HG03060 (cell line): ENCODE measurements around the gene SLIT1.
A peak's percentile ranks its signal among the peaks of the same experiment; 100 is the strongest.

ENCODE experiments used
- ATAC-seq: cut with Tn5 transposase; IDR thresholded peaks from one replicate; pipeline ENCODE4 v1.9.1; 2021; ENCODE audit warnings: low read depth, moderate number of reproducible peaks; ENCODE audit not compliant: unreplicated experiment

The SLIT1 gene

DNA sequence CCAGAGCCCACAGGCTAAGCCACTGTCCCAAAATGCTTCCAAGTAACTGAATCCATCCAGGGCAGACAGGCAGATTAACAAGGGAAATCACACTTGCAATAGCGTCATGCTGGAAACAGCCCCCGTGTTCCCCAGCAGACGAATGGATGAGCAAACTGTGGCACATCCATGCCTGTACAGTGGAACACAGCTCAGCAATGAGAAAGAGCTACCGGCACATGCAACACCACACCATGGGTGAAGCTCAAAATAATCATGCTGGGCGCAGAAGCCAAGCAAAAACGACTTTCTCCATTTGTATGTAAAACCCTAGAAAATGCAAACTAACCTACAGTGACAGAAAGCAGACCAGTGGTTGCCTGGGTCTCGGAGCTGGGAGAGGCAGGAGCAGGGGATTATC lies 153.1 kb downstream of the SLIT1 start:
- no peak for ATAC-seq

DNA sequence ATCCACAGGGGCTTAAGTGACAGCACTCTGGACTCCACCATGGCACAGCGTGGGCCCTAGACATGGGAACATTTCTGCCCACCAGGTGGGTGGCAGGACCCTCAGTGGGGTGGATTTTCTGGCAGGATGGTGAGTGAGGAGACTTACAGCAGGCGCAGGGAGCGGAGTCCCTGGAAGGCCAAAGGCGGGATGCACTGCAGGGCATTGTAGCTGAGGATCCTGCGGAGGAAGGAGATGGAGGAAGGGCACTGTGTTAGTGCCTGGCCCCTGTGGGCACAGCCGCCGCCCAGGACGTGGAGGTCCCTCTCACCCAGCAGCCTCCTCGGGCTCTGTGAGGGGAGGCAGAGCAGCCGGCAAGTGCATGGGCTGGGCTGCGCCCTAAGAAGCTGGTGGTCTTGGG lies 154.3 kb downstream of the SLIT1 start:
- no peak for ATAC-seq

DNA sequence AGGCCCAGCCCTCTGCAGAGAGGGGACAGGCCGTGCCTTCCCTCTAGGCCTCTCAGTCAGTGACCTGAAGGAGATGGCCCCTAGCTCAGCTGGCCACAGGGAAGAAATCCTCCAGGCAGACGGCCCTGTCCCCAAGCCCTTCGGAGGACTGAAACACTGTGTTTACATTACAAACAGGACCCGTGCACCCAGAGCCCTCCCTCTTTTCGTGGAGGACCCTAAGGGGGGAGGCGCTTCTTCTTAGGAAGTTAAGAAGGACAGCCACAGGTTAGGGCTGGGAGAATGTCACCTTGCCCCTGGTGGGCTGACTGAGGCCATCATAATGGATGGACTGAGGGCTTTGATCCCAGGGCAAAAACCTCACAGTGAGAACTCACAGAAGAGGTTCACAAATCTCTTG lies 154.9 kb downstream of the SLIT1 start:
- ATAC-seq = no peak

GRCh38 chr10:97029271-97029670 lies 156.5 kb downstream of the SLIT1 start:
- ATAC-seq = no peak

DNA sequence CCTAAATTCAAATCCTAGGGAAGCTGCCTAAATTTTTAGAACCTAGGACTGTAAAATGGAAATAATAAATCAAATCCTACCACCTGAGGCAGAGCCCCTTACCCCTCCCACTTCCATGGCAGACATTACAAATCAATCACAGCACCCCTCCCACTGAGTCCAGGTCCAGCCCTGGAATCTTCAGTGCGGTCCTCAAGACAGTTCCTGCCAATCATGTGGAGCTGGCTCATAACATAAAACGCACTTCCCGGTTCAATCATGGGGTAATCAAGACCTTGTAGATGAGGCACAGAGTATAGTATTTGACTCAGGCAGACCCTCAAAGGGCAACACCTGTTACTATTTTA lies 157.0 kb downstream of the SLIT1 start:
- ATAC-seq = no peak

- no peak for ATAC-seq
Observed at GRCh38 chr10:97028126-97028831, 157.5 kb downstream of the SLIT1 start.

DNA sequence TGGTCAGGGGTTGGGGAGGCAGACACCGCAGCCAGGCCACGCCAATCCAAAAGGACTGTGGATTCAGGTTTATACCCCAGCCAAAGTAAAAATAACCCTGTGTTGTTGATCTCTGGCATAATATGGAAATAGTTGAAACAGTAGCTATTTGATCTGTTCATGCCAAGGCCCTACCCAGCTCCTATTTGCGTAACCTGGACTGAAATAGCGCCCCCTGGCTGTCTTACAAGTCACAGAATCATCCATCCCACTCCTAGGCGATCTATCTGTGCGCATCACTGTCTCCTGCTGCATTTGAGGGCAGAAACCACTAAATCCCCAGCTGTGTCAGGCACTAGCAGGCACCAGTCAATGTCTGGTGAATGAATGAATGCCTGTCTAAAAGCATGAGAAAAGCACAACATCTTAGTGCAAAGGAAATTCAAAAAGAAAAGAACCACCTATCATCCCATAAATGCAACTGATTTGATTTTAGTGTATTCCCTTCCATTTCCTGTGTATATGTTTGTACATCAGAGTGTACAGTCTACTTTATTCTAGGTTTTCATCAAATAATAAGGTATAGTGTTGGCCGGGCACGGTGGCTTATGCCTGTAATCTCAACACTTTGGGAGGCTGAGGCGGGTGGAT lies 160.0 kb downstream of the SLIT1 start:
- ATAC-seq = no peak

DNA sequence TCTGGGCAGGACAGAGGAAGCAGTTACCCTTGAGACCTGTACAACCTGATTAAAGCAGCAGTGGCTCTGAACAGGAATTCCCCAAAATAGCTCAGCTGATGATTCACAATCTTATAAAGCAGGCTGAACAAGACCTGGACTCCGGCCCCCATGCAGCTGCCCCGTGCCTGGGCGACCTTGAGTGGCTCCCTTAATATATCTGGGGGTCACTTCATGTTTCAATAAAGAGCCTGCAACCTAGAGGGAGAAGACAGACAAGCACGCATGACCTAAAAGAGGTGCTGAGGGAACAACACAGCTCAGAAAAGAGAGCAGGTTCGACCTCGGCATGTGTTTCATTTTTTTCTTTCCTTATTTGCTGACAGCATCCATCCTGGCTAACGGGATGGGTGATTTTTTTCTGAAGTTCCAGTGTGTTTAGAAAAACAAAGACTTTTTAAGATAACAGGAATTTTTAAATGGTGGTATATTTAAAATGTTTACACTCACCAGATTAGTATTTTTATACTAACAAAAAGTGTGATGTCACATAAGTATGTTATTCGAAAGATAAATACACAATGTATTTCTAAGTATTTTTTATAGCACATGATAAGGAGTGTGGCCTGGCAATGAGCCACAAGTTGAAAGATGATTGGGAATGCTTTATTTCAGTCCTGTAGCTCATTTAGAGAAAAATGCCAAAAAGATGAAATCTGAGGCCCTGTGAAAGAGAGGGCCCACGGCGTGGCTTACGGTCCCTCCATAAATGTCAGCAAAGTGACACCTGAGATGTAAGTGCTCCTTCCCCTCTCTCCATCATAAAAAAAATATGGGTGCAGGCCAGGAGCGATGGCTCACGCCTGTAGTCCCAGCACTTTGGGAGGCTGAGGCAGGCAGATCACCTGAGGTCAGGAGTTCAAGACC lies 161.3 kb downstream of the SLIT1 start:
- no peak for ATAC-seq

GRCh38 chr10:97023401-97024167 lies 162.2 kb downstream of the SLIT1 start:
- ATAC-seq = no peak

DNA sequence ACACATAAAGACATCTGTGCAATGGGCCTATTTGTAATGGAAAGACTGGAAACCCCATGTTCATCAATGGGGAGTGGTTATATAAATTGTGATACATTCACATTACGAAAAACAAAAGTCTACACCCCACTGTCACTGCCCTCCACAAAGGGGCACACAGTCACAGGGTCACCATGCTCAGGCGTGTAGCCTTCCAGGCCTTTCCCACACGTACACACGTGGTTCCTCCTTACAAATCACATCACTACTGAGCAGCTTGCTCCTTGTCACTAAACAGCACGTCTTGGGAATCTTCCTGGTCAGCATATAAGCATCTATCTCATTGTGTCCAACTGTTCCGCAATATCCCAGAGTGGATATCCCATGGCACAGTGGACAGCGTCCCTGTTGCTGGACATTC lies 163.1 kb downstream of the SLIT1 start:
- ATAC-seq = no peak

DNA sequence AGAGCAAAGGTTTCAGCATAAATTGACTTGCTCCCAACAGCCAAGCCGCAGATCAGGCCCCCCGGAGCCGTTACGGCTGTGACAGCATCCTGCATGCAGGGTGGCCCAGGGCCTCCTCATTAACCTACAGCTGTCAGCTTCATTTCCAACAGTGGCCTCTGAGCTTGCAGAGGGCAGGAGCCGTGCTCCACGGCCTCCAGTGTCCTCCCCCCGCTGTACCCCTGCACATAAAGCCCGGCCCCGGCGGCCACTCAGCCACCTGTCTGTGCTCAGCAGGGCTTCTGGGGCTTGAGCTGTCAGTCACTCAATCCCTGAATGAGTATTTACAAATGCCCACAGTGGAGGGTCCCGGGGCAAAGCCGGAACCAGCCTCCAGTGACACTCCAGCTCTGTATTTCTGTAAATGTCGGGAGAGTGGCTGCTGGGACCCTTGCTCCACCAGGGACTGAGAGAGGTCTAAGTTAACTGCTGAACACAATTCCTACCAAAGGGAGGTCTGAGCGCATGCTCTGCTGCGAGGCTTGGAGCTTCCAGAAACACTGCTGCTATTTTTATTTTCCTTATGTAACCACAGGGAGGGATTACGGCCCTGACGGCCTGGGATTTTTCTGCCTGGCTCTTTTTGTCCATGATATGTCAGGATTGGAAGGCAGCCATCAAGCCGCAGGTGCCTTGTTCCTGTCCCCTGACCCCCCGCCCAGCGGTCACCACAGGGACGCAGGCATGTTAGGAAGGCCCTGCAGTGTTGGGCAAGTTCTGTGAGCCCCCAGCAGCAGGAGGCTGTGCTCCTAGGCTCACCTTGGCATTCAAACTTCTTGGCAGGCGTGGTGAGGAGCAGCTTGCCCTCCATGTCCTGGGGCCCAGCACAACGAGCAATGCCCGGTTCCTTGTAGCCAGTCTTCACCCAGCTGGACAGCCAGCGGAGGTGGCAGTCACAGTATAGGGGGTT lies 165.0 kb downstream of the SLIT1 start:
- no peak for ATAC-seq

- ATAC-seq = no peak
Observed at GRCh38 chr10:97019213-97019844, 166.4 kb downstream of the SLIT1 start.

- ATAC-seq = no peak
Observed at GRCh38 chr10:97018251-97019212, 167.2 kb downstream of the SLIT1 start.

GRCh38 chr10:97017474-97017903 lies 168.3 kb downstream of the SLIT1 start:
- ATAC-seq = no peak

- peak; percentile 52 for ATAC-seq
Observed at GRCh38 chr10:97016728-97017473, 168.9 kb downstream of the SLIT1 start.

DNA sequence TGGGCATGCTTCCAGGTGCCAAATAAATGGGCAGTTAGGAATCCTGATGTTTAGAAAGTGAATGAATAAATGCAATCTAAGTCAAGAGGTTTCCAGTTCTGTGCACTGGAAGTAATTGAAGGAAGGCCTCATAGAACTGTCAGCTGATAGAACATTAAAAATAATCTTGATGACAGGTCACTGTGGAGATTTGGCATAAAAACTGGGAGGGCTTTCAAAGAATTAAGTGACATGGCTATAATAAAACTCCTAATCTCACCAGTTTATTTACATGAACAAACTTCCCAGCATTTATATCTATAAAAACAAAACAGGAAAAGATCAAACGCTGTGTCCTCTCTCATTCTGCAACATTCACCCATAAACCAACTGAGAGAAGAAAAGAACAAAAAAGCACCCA lies 170.5 kb downstream of the SLIT1 start:
- no peak for ATAC-seq

GRCh38 chr10:97013983-97014382 lies 171.8 kb downstream of the SLIT1 start:
- ATAC-seq = no peak
